Neural progenitor cell (in vitro differentiated cells): Measurements from ENCODE around the gene CACUL1. TPM values are rescaled to one million over a fixed set of nuclear protein-coding genes. Genes with fewer than 3 reads are reported as not detected.
A peak's percentile ranks its signal among the peaks of the same experiment; 100 is the strongest.

Experiments
- DNase-seq: peaks from one replicate; pipeline ENCODE4 v3.0.0-alpha.2; 2016; ENCODE audit warnings: low spot score
- H2AFZ ChIP-seq: fragments of 200-600 bp; sonication (generic); replicated peaks from 2 replicates; pipeline ENCODE4 v1.6.1; 2016; ENCODE audit warnings: antibody characterized with exemption
- H3F3A ChIP-seq: fragments of 200-600 bp; sonication (generic); 2 replicates; pipeline ENCODE4 v1.6.1; 2016; ENCODE audit warnings: antibody characterized with exemption, low read depth
- H3K27ac ChIP-seq: fragments of 200-600 bp; sonication (generic); 2 replicates; pipeline ENCODE4 v1.5.1; 2016; ENCODE audit warnings: mild to moderate bottlenecking
- H3K27me3 ChIP-seq: fragments of 200-600 bp; sonication (generic); 2 replicates; pipeline ENCODE4 v1.6.1; 2016; ENCODE audit warnings: mild to moderate bottlenecking, moderate library complexity
- H3K36me3 ChIP-seq: fragments of 200-600 bp; sonication (generic); 2 replicates; pipeline ENCODE4 v1.5.1; 2016
- H3K4me1 ChIP-seq: fragments of 200-600 bp; sonication (generic); 2 replicates; pipeline ENCODE4 v1.6.1; 2016; ENCODE audit warnings: mixed run types
- H3K4me2 ChIP-seq: fragments of 200-600 bp; sonication (generic); 2 replicates; pipeline ENCODE4 v1.6.1; 2016
- H3K4me3 ChIP-seq: fragments of 200-600 bp; sonication (generic); 2 replicates; pipeline ENCODE4 v1.5.1; 2016
- H3K79me2 ChIP-seq: fragments of 200-600 bp; sonication (generic); 2 replicates; pipeline ENCODE4 v1.6.1; 2016; ENCODE audit warnings: low read depth
- H3K9ac ChIP-seq: fragments of 200-600 bp; sonication (generic); 2 replicates; pipeline ENCODE4 v1.6.1; 2016
- H3K9me3 ChIP-seq: fragments of 200-600 bp; sonication (generic); 2 replicates; pipeline ENCODE4 v1.5.1; 2016; ENCODE audit warnings: low read depth
- H4K20me1 ChIP-seq: fragments of 200-600 bp; sonication (generic); 2 replicates; pipeline ENCODE4 v1.6.1; 2016; ENCODE audit warnings: low read depth
- H3K27ac Mint-ChIP-seq: 3 replicates; pipeline ENCODE4 v1.8.0; 2021; ENCODE audit warnings: mixed read lengths
- H3K27me3 Mint-ChIP-seq: 2 replicates; pipeline ENCODE4 v1.8.0; 2022; ENCODE audit warnings: low read depth, mild to moderate bottlenecking, inconsistent platforms, moderate library complexity, mixed read lengths; ENCODE audit not compliant: insufficient read depth
- H3K36me3 Mint-ChIP-seq: 3 replicates; pipeline ENCODE4 v1.8.0; 2021; ENCODE audit warnings: mixed read lengths
- H3K4me1 Mint-ChIP-seq: 3 replicates; pipeline ENCODE4 v1.8.0; 2021; ENCODE audit warnings: mixed read lengths
- H3K4me3 Mint-ChIP-seq: 3 replicates; pipeline ENCODE4 v1.8.0; 2021; ENCODE audit warnings: mild to moderate bottlenecking, moderate library complexity, mixed read lengths
- H3K9me3 Mint-ChIP-seq: 3 replicates; pipeline ENCODE4 v1.8.0; 2020; ENCODE audit warnings: mixed read lengths
- CTCF ChIP-seq: fragments of 200-600 bp; sonication (generic); IDR thresholded peaks from 2 replicates; pipeline ENCODE4 v1.5.1; 2017; ENCODE audit warnings: antibody characterized with exemption, mild to moderate bottlenecking
- EZH2 ChIP-seq: fragments of 200-600 bp; sonication (generic); IDR thresholded peaks from 2 replicates; pipeline ENCODE4 v1.6.1; 2017; ENCODE audit warnings: antibody characterized with exemption, mild to moderate bottlenecking, moderate library complexity
- EZH2phosphoT487 ChIP-seq: fragments of 200-600 bp; sonication (generic); IDR thresholded peaks from 2 replicates; pipeline ENCODE4 v1.6.1; 2017; ENCODE audit warnings: antibody characterized with exemption
- total RNA-seq: library from RNA; depleted of rRNA; stranded (reverse); fragments of >200 nt; gene quantifications from 2 replicates; pipeline ENCODE4 v1.2.3, GENCODE V29; 2015; ENCODE audit warnings: low replicate concordance

The CACUL1 gene
- total RNA-seq, 1 donor from 2014 or later = 38.8 TPM

GRCh38 chr10:118760265-118760664 is 5.5 kb upstream of the CACUL1 start:
- no peak overlapping the region for H3K9ac ChIP-seq
- no peaks in the 10 kb centered on the region for H3K36me3 ChIP-seq
- peak overlapping the region; percentile 79 for H2AFZ ChIP-seq
- Mint-ChIP-seq H3K27me3 (peaks cover 9% of the 10 kb centered on the region), H3K36me3 (no peaks in the 10 kb centered on the region), H3K4me3 (no peak overlapping the region), H3K9me3 (no peaks in the 10 kb centered on the region), H3K4me1 (peaks cover 6% of the 10 kb centered on the region), H3K27ac (no peak overlapping the region)
- TF ChIP-seq CTCF = no peak
- H3K27me3 ChIP-seq = peaks cover 63% of the 10 kb centered on the region
- no peak overlapping the region for H3K27ac ChIP-seq
- H3F3A ChIP-seq = no peaks in the 10 kb centered on the region
- H3K4me1 ChIP-seq = no peaks in the 10 kb centered on the region
- H3K4me2 ChIP-seq = peak overlapping the region; percentile 71
- H3K9me3 ChIP-seq = no peaks in the 10 kb centered on the region
- peak; percentile 29 for DNase-seq
- no peaks in the 10 kb centered on the region for H4K20me1 ChIP-seq
- H3K79me2 ChIP-seq = no peaks in the 10 kb centered on the region
- H3K4me3 ChIP-seq = peak overlapping the region; percentile 33

- H3K9me3 Mint-ChIP-seq = no peaks in the 10 kb centered on the region
- H3K9ac ChIP-seq = no peak overlapping the region
These were observed 3.7 kb upstream of the CACUL1 start for GRCh38 chr10:118758449-118758848.

GRCh38 chr10:118754229-118754555 is 578 bp downstream of the CACUL1 start:
- peaks cover 27% of the 10 kb centered on the region for H3K27me3 ChIP-seq
- H3K36me3 Mint-ChIP-seq = peaks cover 10% of the 10 kb centered on the region
- peak overlapping the region; percentile 90 for H3K27ac Mint-ChIP-seq
- H3K4me1 Mint-ChIP-seq = peaks cover 17% of the 10 kb centered on the region
- peaks cover 53% of the 10 kb centered on the region for H3K79me2 ChIP-seq
- peak overlapping the region; percentile 91 for H3K4me3 ChIP-seq
- H3F3A ChIP-seq = peaks cover 2% of the 10 kb centered on the region
- peak overlapping the region; percentile 67 for H2AFZ ChIP-seq
- DNase-seq = peak; percentile 83
- H3K9ac ChIP-seq = peak overlapping the region; percentile 65
- peaks cover 51% of the 10 kb centered on the region for H4K20me1 ChIP-seq
- H3K4me3 Mint-ChIP-seq = peak overlapping the region; percentile 98
- H3K9me3 Mint-ChIP-seq = no peaks in the 10 kb centered on the region
- H3K9me3 ChIP-seq = no peaks in the 10 kb centered on the region
- peak overlapping the region; percentile 73 for H3K27ac ChIP-seq
- peak overlapping the region; percentile 89 for H3K4me2 ChIP-seq
- H3K36me3 ChIP-seq = no peaks in the 10 kb centered on the region
- no peaks in the 10 kb centered on the region for H3K27me3 Mint-ChIP-seq
- TF ChIP-seq EZH2 (no peak), EZH2phosphoT487 (no peak), CTCF (no peak)
- peaks cover 15% of the 10 kb centered on the region for H3K4me1 ChIP-seq

More at GRCh38 chr10:118758449-118758848, 3.7 kb upstream of the CACUL1 start:
- Histone ChIP-seq H2AFZ (peak overlapping the region; percentile 13), H3K27ac (no peak overlapping the region), H3K79me2 (peaks cover 11% of the 10 kb centered on the region), H3F3A (peaks cover 2% of the 10 kb centered on the region), H3K36me3 (no peaks in the 10 kb centered on the region), H3K9me3 (no peaks in the 10 kb centered on the region), H3K27me3 (peaks cover 56% of the 10 kb centered on the region), H3K4me1 (no peaks in the 10 kb centered on the region), H4K20me1 (peaks cover 10% of the 10 kb centered on the region), H3K4me2 (no peak overlapping the region), H3K4me3 (no peak overlapping the region)
- DNase-seq = no peak
- H3K36me3 Mint-ChIP-seq = no peaks in the 10 kb centered on the region
- H3K4me3 Mint-ChIP-seq = no peak overlapping the region
- H3K27me3 Mint-ChIP-seq = peaks cover 3% of the 10 kb centered on the region
- no peak overlapping the region for H3K27ac Mint-ChIP-seq
- TF ChIP-seq EZH2 = no peak
- TF ChIP-seq CTCF = no peak
- no peak for TF ChIP-seq EZH2phosphoT487
- peaks cover under 1% of the 10 kb centered on the region for H3K4me1 Mint-ChIP-seq
